ENCODE measurements around the gene MGLL.

MGLL gene

GRCh38 chr3:127712881-127713771, 109.2 kb downstream of the MGLL start:
- Histone ChIP-seq H3K4me2 (peak overlapping the region in 4 of 11 experiments; percentile 2 to 83 (median 50); a peak in 4 of 22 replicates), H3K27ac (no peak overlapping the region), H3K4me1 (peaks cover 8 to 44% (median 19%) of the 10 kb centered on the region in 10 experiments; a peak in 19 of 20 replicates), H4K20me1 (no peaks in the 10 kb centered on the region), H3K27me3 (peaks cover 0 to 8% (median 0%) of the 10 kb centered on the region in 11 experiments; a peak in 1 of 22 replicates), H3K9me3 (replicated peaks in 1 of 11) (no peaks in the 10 kb centered on the region), H3K4me3 (no peak overlapping the region), H3K36me3 (no peaks in the 10 kb centered on the region), H3K9ac (no peak overlapping the region)
- TF ChIP-seq Cebpa-rat (IDR thresholded peaks at IDR 0.05), result no peak

DNA sequence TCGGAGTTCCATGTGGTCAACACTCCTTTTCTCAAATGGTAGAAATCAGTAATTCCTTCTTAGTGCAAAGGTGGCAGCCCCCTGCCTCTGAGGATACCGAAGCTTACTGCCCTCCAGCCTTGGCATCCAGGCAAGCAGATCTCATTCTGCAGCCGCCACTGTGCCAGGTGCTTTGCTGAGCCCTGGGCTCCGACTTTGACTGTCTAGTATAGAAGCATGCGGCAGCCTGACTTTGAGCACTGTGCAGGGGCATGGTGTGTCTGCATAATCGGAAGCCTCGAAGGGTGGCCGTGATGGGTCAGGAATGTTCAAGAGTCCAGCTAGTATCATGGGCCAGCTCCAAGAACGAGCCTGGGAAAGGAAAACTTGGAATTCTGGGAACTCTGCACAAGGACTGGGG, 109.9 kb downstream of the MGLL start:
- Histone ChIP-seq H3K36me3 (no peaks in the 10 kb centered on the region), H3K9ac (no peak overlapping the region), H3K4me2 (no peak overlapping the region), H3K27me3 (peaks cover 0 to 8% (median 0%) of the 10 kb centered on the region in 11 experiments; a peak in 1 of 22 replicates), H3K4me3 (no peak overlapping the region), H3K4me1 (peaks cover 8 to 44% (median 19%) of the 10 kb centered on the region in 10 experiments; a peak in 19 of 20 replicates), H3K27ac (no peak overlapping the region), H4K20me1 (no peaks in the 10 kb centered on the region), H3K9me3 (replicated peaks in 1 of 11) (no peaks in the 10 kb centered on the region)
- no peak for TF ChIP-seq Cebpa-rat (IDR thresholded peaks at IDR 0.05)

DNA sequence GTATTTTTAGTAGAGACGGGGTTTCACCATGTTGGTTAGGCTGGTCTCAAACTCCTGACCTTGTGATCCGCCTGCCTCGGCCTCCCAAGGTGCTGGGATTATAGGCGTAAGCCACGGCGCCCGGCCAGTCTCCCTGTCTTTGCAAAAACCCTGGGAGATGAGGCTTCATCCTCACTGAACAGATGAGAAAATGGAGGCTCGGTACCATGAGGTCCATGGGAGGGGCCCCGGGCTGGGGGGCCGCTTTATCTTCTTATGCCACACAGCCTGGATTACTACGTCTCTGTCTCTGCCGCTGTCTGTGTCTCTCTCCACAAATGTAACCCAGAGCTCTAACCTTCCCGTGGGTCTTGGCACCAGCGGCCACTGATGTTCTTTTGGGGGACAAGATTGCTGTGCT, 110.4 kb downstream of the MGLL start:
- Histone ChIP-seq H3K9me3 (replicated peaks in 1 of 11) (no peaks in the 10 kb centered on the region), H3K4me1 (peaks cover 8 to 44% (median 19%) of the 10 kb centered on the region in 10 experiments; a peak in 19 of 20 replicates), H3K36me3 (no peaks in the 10 kb centered on the region), H3K4me3 (no peak overlapping the region), H3K4me2 (no peak overlapping the region), H3K9ac (no peak overlapping the region), H4K20me1 (no peaks in the 10 kb centered on the region), H3K27me3 (peaks cover 0 to 8% (median 0%) of the 10 kb centered on the region in 11 experiments; a peak in 1 of 22 replicates), H3K27ac (no peak overlapping the region)
- TF ChIP-seq Cebpa-rat (IDR thresholded peaks at IDR 0.05), result no peak

- Histone ChIP-seq H3K4me2 (peak overlapping the region in 9 of 11 experiments; percentile 9 to 44 (median 31); a peak in 14 of 22 replicates), H3K4me1 (peaks cover 8 to 36% (median 19%) of the 10 kb centered on the region in 10 experiments; a peak in 19 of 20 replicates), H3K9ac (no peak overlapping the region), H3K36me3 (no peaks in the 10 kb centered on the region), H3K4me3 (no peak overlapping the region), H3K9me3 (replicated peaks in 1 of 11) (no peaks in the 10 kb centered on the region), H3K27me3 (peaks cover 0 to 8% (median 0%) of the 10 kb centered on the region in 11 experiments; a peak in 1 of 22 replicates), H3K27ac (no peak overlapping the region), H4K20me1 (no peaks in the 10 kb centered on the region)
- TF ChIP-seq Cebpa-rat (IDR thresholded peaks at IDR 0.05), result no peak
Observed at GRCh38 chr3:127711021-127711695, 111.2 kb downstream of the MGLL start.

DNA sequence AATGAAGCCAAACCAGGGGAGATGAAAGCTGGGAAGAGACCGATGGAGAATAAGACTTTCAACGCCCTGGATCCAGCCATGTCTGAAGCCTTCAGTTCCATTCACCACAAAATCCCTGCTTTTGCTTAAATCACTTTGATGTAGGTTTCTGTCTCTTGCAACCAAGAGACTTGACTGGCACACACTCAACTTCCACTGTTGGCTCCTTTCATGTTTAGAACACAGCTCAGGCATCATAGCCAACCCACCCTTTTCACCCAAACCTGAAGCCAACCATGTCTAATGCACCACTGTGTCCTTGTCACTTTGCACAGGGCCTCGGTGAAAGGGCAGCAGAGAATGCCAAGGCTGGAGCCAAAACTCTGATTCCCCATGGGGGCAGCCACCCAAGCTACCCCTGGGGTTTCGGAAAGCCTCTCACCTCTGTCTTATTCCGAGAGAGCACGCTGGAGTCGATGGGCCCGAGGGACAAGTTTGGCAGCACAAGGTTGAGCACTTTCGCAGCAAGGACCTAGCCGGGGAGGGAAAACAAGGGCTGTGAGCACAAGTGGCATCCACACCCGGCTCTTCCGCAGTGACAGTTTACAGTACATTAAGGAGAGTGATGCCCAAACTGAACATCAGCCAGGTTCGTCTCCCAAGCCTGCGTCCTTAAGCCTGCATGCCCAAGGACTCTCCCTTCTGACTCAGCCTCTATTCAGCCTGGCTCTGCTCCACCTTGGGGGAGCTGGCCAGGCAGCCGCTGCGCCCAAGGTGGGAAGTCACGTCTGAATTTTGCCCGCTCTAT, 112.0 kb downstream of the MGLL start:
- TF ChIP-seq Cebpa-rat (IDR thresholded peaks at IDR 0.05), result no peak
- no peaks in the 10 kb centered on the region for H3K36me3 ChIP-seq
- H4K20me1 ChIP-seq, result no peaks in the 10 kb centered on the region
- H3K27ac ChIP-seq, result no peak overlapping the region
- peaks cover 0 to 8% (median 0%) of the 10 kb centered on the region in 11 experiments; a peak in 1 of 22 replicates for H3K27me3 ChIP-seq
- H3K4me3 ChIP-seq, result no peak overlapping the region
- peaks cover 8 to 28% (median 13%) of the 10 kb centered on the region in 10 experiments; a peak in 18 of 20 replicates for H3K4me1 ChIP-seq
- H3K4me2 ChIP-seq, result peak overlapping the region in 8 of 11 experiments; percentile 9 to 44 (median 32); a peak in 11 of 22 replicates
- peaks cover 0 to under 1% (median 0%) of the 10 kb centered on the region in 11 experiments; a peak in 1 of 22 replicates for H3K9me3 ChIP-seq (replicated peaks in 1 of 11)
- no peak overlapping the region for H3K9ac ChIP-seq

GRCh38 chr3:127709320-127710060, 112.8 kb downstream of the MGLL start:
- Histone ChIP-seq H3K4me3 (no peak overlapping the region), H3K36me3 (no peaks in the 10 kb centered on the region), H3K9me3 (replicated peaks in 1 of 11) (peaks cover 0 to 9% (median 0%) of the 10 kb centered on the region in 11 experiments; a peak in 5 of 22 replicates), H4K20me1 (no peaks in the 10 kb centered on the region), H3K27ac (no peak overlapping the region), H3K27me3 (peaks cover 0 to 8% (median 0%) of the 10 kb centered on the region in 11 experiments; a peak in 1 of 22 replicates), H3K4me2 (no peak overlapping the region), H3K4me1 (peaks cover 8 to 20% (median 10%) of the 10 kb centered on the region in 10 experiments; a peak in 16 of 20 replicates), H3K9ac (no peak overlapping the region)
- no peak for TF ChIP-seq Cebpa-rat (IDR thresholded peaks at IDR 0.05)

DNA sequence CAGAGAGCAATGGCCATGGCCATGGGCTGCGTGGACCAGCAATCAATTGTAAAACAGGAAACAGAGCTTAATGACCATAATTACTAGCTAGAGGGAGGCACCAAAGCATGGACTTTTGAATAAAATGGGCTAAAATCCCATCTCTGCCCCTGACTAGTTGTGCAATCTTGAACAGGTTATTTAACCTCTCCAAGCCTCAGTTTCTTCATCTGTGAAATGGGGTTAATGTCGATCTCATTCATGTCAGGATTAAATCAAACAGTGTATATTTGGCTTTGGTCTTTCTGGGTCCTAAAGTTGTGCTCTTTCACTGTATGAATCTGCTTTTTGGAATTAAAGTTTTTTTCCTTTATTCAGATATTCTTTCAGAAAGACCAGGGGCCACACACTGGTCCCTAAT, 113.5 kb downstream of the MGLL start:
- peaks cover 6 to 13% (median 8%) of the 10 kb centered on the region in 10 experiments; a peak in 16 of 20 replicates for H3K4me1 ChIP-seq
- no peak overlapping the region for H3K27ac ChIP-seq
- no peak for TF ChIP-seq Cebpa-rat (IDR thresholded peaks at IDR 0.05)
- H3K36me3 ChIP-seq, result no peaks in the 10 kb centered on the region
- H3K4me3 ChIP-seq, result no peak overlapping the region
- no peak overlapping the region for H3K9ac ChIP-seq
- no peaks in the 10 kb centered on the region for H4K20me1 ChIP-seq
- H3K4me2 ChIP-seq, result no peak overlapping the region
- H3K27me3 ChIP-seq, result peaks cover 0 to 8% (median 0%) of the 10 kb centered on the region in 11 experiments; a peak in 1 of 22 replicates
- peaks cover 2 to 15% (median 5%) of the 10 kb centered on the region in 11 experiments; a peak in 20 of 22 replicates for H3K9me3 ChIP-seq (replicated peaks in 1 of 11)
